OCI-LY3 (cell line): ENCODE data around the gene TTC22.

Experiments used
- H2AFZ ChIP-seq: fragments of 200-600, 300-600 bp; shearing (Covaris generic); 2 replicates; pipeline ENCODE4 v1.6.0; 2014; ENCODE audit warnings: antibody characterized with exemption, low read depth, low read length
- H3K27ac ChIP-seq: fragments of 200-600, 300-600 bp; sonication (generic); 2 replicates; pipeline ENCODE4 v1.5.1; 2014; ENCODE audit warnings: mild to moderate bottlenecking, low read length, moderate library complexity, mixed read lengths
- H3K27me3 ChIP-seq: fragments of 200-600, 300-600 bp; sonication (generic); 2 replicates; pipeline ENCODE4 v1.6.1; 2014; ENCODE audit warnings: low read depth, low read length, mixed read lengths
- H3K36me3 ChIP-seq: fragments of 200-600, 300-600 bp; sonication (generic); replicated peaks from 2 replicates; pipeline ENCODE3; 2014; ENCODE audit warnings: low read depth, low read length, mixed read lengths
- H3K4me1 ChIP-seq: fragments of 300-600, 200-600 bp; sonication (generic); 2 replicates; pipeline ENCODE4 v1.6.1; 2014; ENCODE audit warnings: low read length, mixed read lengths
- H3K4me2 ChIP-seq: fragments of 200-600, 300-600 bp; sonication (generic); 2 replicates; pipeline ENCODE4 v1.6.1; 2014; ENCODE audit warnings: low read length, mixed read lengths
- H3K4me3 ChIP-seq: fragments of 300-600, 200-600 bp; sonication (generic); 2 replicates; pipeline ENCODE4 v1.5.1; 2014; ENCODE audit warnings: antibody characterized with exemption, mild to moderate bottlenecking, low read length, moderate library complexity
- H3K79me2 ChIP-seq: fragments of 300-600, 200-600 bp; shearing (Covaris generic); 2 replicates; pipeline ENCODE4 v1.6.1; 2014; ENCODE audit warnings: mild to moderate bottlenecking, low read length, mixed read lengths
- H3K9ac ChIP-seq: fragments of 300-600, 200-600 bp; shearing (Covaris generic); 2 replicates; pipeline ENCODE4 v1.6.0; 2014; ENCODE audit warnings: mild to moderate bottlenecking, low read length, moderate library complexity
- H3K9me3 ChIP-seq: fragments of 200-600, 300-600 bp; shearing (Covaris generic); 2 replicates; pipeline ENCODE4 v1.6.1; 2014; ENCODE audit warnings: low read length, mixed read lengths; ENCODE audit not compliant: insufficient read depth
- H4K20me1 ChIP-seq: fragments of 200-600, 300-600 bp; sonication (generic); 2 replicates; pipeline ENCODE4 v1.6.1; 2016; ENCODE audit warnings: low read length, mixed read lengths; ENCODE audit not compliant: insufficient read depth
- CTCF ChIP-seq: fragments of 200-600, 300-600 bp; sonication (generic); IDR thresholded peaks from 2 replicates; pipeline ENCODE4 v1.5.1; 2014; ENCODE audit warnings: antibody characterized with exemption, low read length, low read depth
- EZH2phosphoT487 ChIP-seq: fragments of 200-600 bp; shearing (Covaris generic); IDR thresholded peaks from 2 replicates; pipeline ENCODE4 v1.6.1; 2018; ENCODE audit warnings: antibody characterized with exemption, mixed run types, low read depth

Gene TTC22

GRCh38 chr1:54782588-54782987 is 18.5 kb downstream of the TTC22 start:
- TF ChIP-seq CTCF (no peak), EZH2phosphoT487 (no peak)
- Histone ChIP-seq H3K9me3 (no peaks in the 10 kb centered on the region), H3K4me1 (no peaks in the 10 kb centered on the region), H4K20me1 (no peaks in the 10 kb centered on the region), H3K4me2 (no peak overlapping the region), H3K27me3 (no peaks in the 10 kb centered on the region), H2AFZ (no peak overlapping the region), H3K9ac (no peak overlapping the region), H3K79me2 (no peaks in the 10 kb centered on the region), H3K4me3 (no peak overlapping the region), H3K27ac (no peak overlapping the region), H3K36me3 (no peaks in the 10 kb centered on the region)

GRCh38 chr1:54782156-54782555 is 19.0 kb downstream of the TTC22 start:
- no peaks in the 10 kb centered on the region for H3K79me2 ChIP-seq
- no peaks in the 10 kb centered on the region for H3K4me1 ChIP-seq
- H3K9ac ChIP-seq = no peak overlapping the region
- H3K9me3 ChIP-seq = no peaks in the 10 kb centered on the region
- no peak overlapping the region for H3K4me2 ChIP-seq
- H3K27ac ChIP-seq = no peak overlapping the region
- H3K4me3 ChIP-seq = no peak overlapping the region
- no peak overlapping the region for H2AFZ ChIP-seq
- no peaks in the 10 kb centered on the region for H4K20me1 ChIP-seq
- TF ChIP-seq CTCF = no peak
- no peak for TF ChIP-seq EZH2phosphoT487
- no peaks in the 10 kb centered on the region for H3K27me3 ChIP-seq
- H3K36me3 ChIP-seq = no peaks in the 10 kb centered on the region

GRCh38 chr1:54781023-54781723 is 19.9 kb downstream of the TTC22 start:
- no peaks in the 10 kb centered on the region for H4K20me1 ChIP-seq
- H3K4me1 ChIP-seq = no peaks in the 10 kb centered on the region
- H3K9me3 ChIP-seq = no peaks in the 10 kb centered on the region
- H3K4me2 ChIP-seq = no peak overlapping the region
- no peaks in the 10 kb centered on the region for H3K27me3 ChIP-seq
- H3K4me3 ChIP-seq = no peak overlapping the region
- TF ChIP-seq CTCF (no peak), EZH2phosphoT487 (no peak)
- H3K27ac ChIP-seq = no peak overlapping the region
- H3K79me2 ChIP-seq = no peaks in the 10 kb centered on the region
- H3K9ac ChIP-seq = no peak overlapping the region
- no peaks in the 10 kb centered on the region for H3K36me3 ChIP-seq
- H2AFZ ChIP-seq = no peak overlapping the region

GRCh38 chr1:54777431-54777830 is 23.7 kb downstream of the TTC22 start:
- Histone ChIP-seq H3K4me1 (no peaks in the 10 kb centered on the region), H3K27me3 (no peaks in the 10 kb centered on the region), H3K4me3 (no peak overlapping the region), H3K27ac (no peak overlapping the region), H3K36me3 (no peaks in the 10 kb centered on the region), H2AFZ (no peak overlapping the region), H3K9ac (no peak overlapping the region), H3K9me3 (no peaks in the 10 kb centered on the region), H3K79me2 (no peaks in the 10 kb centered on the region), H4K20me1 (no peaks in the 10 kb centered on the region), H3K4me2 (no peak overlapping the region)
- TF ChIP-seq EZH2phosphoT487 (no peak), CTCF (no peak)
